IMR-90 (cell line): ENCODE results near the gene DNASE1. TPM values are rescaled to one million over a fixed set of nuclear protein-coding genes. Genes with fewer than 3 reads are reported as not detected.
A peak's percentile ranks its signal among the peaks of the same experiment; 100 is the strongest.

Source experiments
- ATAC-seq: fragments of 200-7000 bp; cut with Tn5 transposase; 2 replicates; pipeline ENCODE4 v1.9.1; 2020; ENCODE audit warnings: low read depth, mild to moderate bottlenecking, moderate library complexity
- BruUV-seq: library from RNA; stranded (reverse); fragments of 400-500 nt; replicated peaks from 2 replicates; lab custom pipeline; 2021; lab: Mats Ljungman, UMichigan
- CTCF ChIA-PET: fragments of 300-600 bp; formaldehyde crosslinking; extraction: SDS; loops from one replicate; lab custom pipeline; 2021; ENCODE audit warnings: antibody characterized with exemption; lab: Yijun Ruan, JAX
- POLR2A ChIA-PET: fragments of 300-600 bp; sonication (Branson Sonifier 250); formaldehyde crosslinking; loops from one replicate; lab custom pipeline; 2022; ENCODE audit warnings: antibody characterized with exemption; ENCODE audit not compliant: unreplicated experiment; lab: Charles Lee
- DNase-seq: peaks from one replicate; pipeline ENCODE4 v3.0.0; 2013
- H2AFZ ChIP-seq: replicated peaks from 2 replicates; pipeline ENCODE3; 2013; ENCODE audit warnings: low read length, mild to moderate bottlenecking; ENCODE audit not compliant: poor library complexity
- H2AK5ac ChIP-seq: 2 replicates; pipeline ENCODE4 v1.6.1; 2013; ENCODE audit warnings: low read depth, low read length, inconsistent platforms
- H2AK9ac ChIP-seq: replicated peaks from 2 replicates; pipeline ENCODE3; 2013; ENCODE audit warnings: mild to moderate bottlenecking, low read depth, low read length, moderate library complexity; ENCODE audit not compliant: poor library complexity
- H2BK120ac ChIP-seq: 2 replicates; pipeline ENCODE4 v1.6.1; 2013; ENCODE audit warnings: low read depth, low read length, inconsistent platforms
- H2BK15ac ChIP-seq: 3 replicates; pipeline ENCODE4 v1.6.1; 2013; ENCODE audit warnings: low read depth, low read length, inconsistent platforms
- H2BK20ac ChIP-seq: 2 replicates; pipeline ENCODE4 v1.6.1; 2013; ENCODE audit warnings: low read depth, mild to moderate bottlenecking, inconsistent platforms, low read length, moderate library complexity
- H2BK5ac ChIP-seq: 2 replicates; pipeline ENCODE4 v1.6.1; 2013; ENCODE audit warnings: mild to moderate bottlenecking, low read depth, low read length, inconsistent platforms; ENCODE audit not compliant: poor library complexity, severe bottlenecking
- H3K14ac ChIP-seq: replicated peaks from 2 replicates; pipeline ENCODE4 v1.6.1; 2013; ENCODE audit warnings: low read depth, low read length, inconsistent platforms
- H3K18ac ChIP-seq: 2 replicates; pipeline ENCODE4 v1.6.1; 2013; ENCODE audit warnings: low read depth, low read length, control low read depth
- H3K23ac ChIP-seq: 2 replicates; pipeline ENCODE4 v1.6.1; 2013; ENCODE audit warnings: low read depth, low read length, inconsistent platforms
- H3K27ac ChIP-seq: 2 replicates; pipeline ENCODE4 v1.5.1; 2013; ENCODE audit warnings: mild to moderate bottlenecking, control low read depth, low read length; ENCODE audit not compliant: insufficient read depth
- H3K27me3 ChIP-seq: 2 replicates; pipeline ENCODE4 v1.6.1; 2013; ENCODE audit warnings: low read length; ENCODE audit not compliant: control insufficient read depth, insufficient read depth
- H3K36me3 ChIP-seq: 2 replicates; pipeline ENCODE4 v1.6.1; 2013; ENCODE audit warnings: low read length, mixed read lengths; ENCODE audit not compliant: control insufficient read depth, insufficient read depth
- H3K4ac ChIP-seq: 2 replicates; pipeline ENCODE4 v1.6.1; 2013; ENCODE audit warnings: low read depth, low read length, inconsistent platforms
- H3K4me1 ChIP-seq: 2 replicates; pipeline ENCODE4 v1.6.1; 2013; ENCODE audit warnings: low read length, mixed read lengths; ENCODE audit not compliant: control insufficient read depth, insufficient read depth
- H3K4me2 ChIP-seq: 2 replicates; pipeline ENCODE4 v1.6.1; 2013; ENCODE audit warnings: low read depth, mild to moderate bottlenecking, control low read depth, low read length, moderate library complexity
- H3K4me3 ChIP-seq: 2 replicates; pipeline ENCODE4 v1.5.1; 2013; ENCODE audit warnings: low read depth, mild to moderate bottlenecking, control low read depth, low read length, moderate library complexity; ENCODE audit not compliant: insufficient read depth
- H3K56ac ChIP-seq: 2 replicates; pipeline ENCODE4 v1.6.1; 2013; ENCODE audit warnings: low read length, inconsistent platforms; ENCODE audit not compliant: insufficient read depth; ENCODE audit errors: extremely low read depth
- H3K79me1 ChIP-seq, 2 experiments: 2 replicates each; pipeline ENCODE4 v1.6.1; 2013; ENCODE audit warnings: low read length in 2 of 2, inconsistent platforms in 1 of 2, low read depth in 1 of 2
- H3K9ac ChIP-seq: 2 replicates; pipeline ENCODE4 v1.6.1; 2013; ENCODE audit warnings: low read depth, low read length, control low read depth
- H3K9me1 ChIP-seq: 2 replicates; pipeline ENCODE4 v1.6.1; 2013; ENCODE audit warnings: low read length, inconsistent platforms; ENCODE audit not compliant: insufficient read depth
- H3K9me3 ChIP-seq: 2 replicates; pipeline ENCODE4 v1.6.1; 2013; ENCODE audit warnings: low read length; ENCODE audit not compliant: control insufficient read depth, insufficient read depth
- H4K20me1 ChIP-seq: 2 replicates; pipeline ENCODE4 v1.6.1; 2013; ENCODE audit warnings: low read length, inconsistent platforms; ENCODE audit not compliant: insufficient read depth
- H4K5ac ChIP-seq: 2 replicates; pipeline ENCODE4 v1.6.1; 2013; ENCODE audit warnings: mild to moderate bottlenecking, low read depth, low read length, control low read depth
- H4K8ac ChIP-seq, 2 experiments: 2 replicates each; pipeline ENCODE4 v1.6.1; 2013; ENCODE audit warnings: low read depth in 2 of 2, low read length in 2 of 2, control low read depth in 1 of 2, inconsistent platforms in 1 of 2
- H4K91ac ChIP-seq: 2 replicates; pipeline ENCODE4 v1.6.1; 2013; ENCODE audit warnings: low read depth, low read length, inconsistent platforms; ENCODE audit not compliant: insufficient read depth
- CHD1 ChIP-seq: IDR thresholded peaks from 2 replicates; pipeline ENCODE4 v1.6.1; 2012; ENCODE audit warnings: low read depth, low read length, improper control_type of control experiment
- FOS ChIP-seq: fragments of 150-350 bp; IDR thresholded peaks from 2 replicates; pipeline ENCODE4 v1.6.1; 2016; ENCODE audit warnings: low read depth, low read length
- MAZ ChIP-seq: IDR thresholded peaks from 2 replicates; pipeline ENCODE4 v1.6.1; 2012; ENCODE audit warnings: low read depth, mild to moderate bottlenecking, low read length, improper control_type of control experiment, moderate library complexity, borderline replicate concordance
- NFE2L2 ChIP-seq: fragments of 150-350 bp; IDR thresholded peaks from 2 replicates; pipeline ENCODE4 v1.6.1; 2016; ENCODE audit warnings: low read depth, mild to moderate bottlenecking, low read length
- POLR2A ChIP-seq: IDR thresholded peaks from 2 replicates; pipeline ENCODE4 v1.6.1; 2012; ENCODE audit warnings: mild to moderate bottlenecking, low read depth, low read length
- RAD21 ChIP-seq: IDR thresholded peaks from 2 replicates; pipeline ENCODE4 v1.6.1; 2012; ENCODE audit warnings: low read length, improper control_type of control experiment
- RFX5 ChIP-seq: IDR thresholded peaks from 2 replicates; pipeline ENCODE4 v1.8.0; 2012; ENCODE audit warnings: low read depth, mild to moderate bottlenecking, low read length, moderate library complexity
- WGBS, 2 experiments: methylation state at CpG; one replicate each; pipeline versions ENCODE4 v1.1.5 to v1.1.7; 2013; ENCODE audit warnings: missing lambda C conversion rate in 2 of 2; ENCODE audit not compliant: insufficient read length in 1 of 2; ENCODE audit errors: extremely low coverage in 2 of 2; 5-methylcytosine and 5-hydroxymethylcytosine counted together
- dilution Hi-C: fragments of 300-500 bp; cut with HindIII; formaldehyde crosslinking; loops from one replicate; pipeline ENCODE4 v1.14.3; 2018; ENCODE audit warnings: low sequenced_read_pairs; ENCODE audit not compliant: unreplicated experiment
- in situ Hi-C: fragments of 300-500 bp; cut with MboI; formaldehyde crosslinking; loops from 3 replicates; pipeline ENCODE4 v1.14.3; 2019; ENCODE audit warnings: low sequenced_read_pairs, inconsistent platforms, mixed read lengths
- intact Hi-C: fragments of 100-400 bp; cut with micrococcal nuclease; formaldehyde crosslinking; loops from 2 replicates; pipeline ENCODE4 v1.10.0; 2022
- polyA plus RNA-seq, 3 experiments: library from polyadenylated mRNA; depleted of rRNA; stranded (reverse); fragments of >200 nt; gene quantifications; 2 replicates each; pipeline ENCODE4 v1.2.3, GENCODE V29; 2012; ENCODE audit warnings: low replicate concordance in 1 of 3
- total RNA-seq: library from RNA; depleted of rRNA; stranded (reverse); fragments of >200 nt; gene quantifications from 2 replicates; pipeline ENCODE4 v1.2.3, GENCODE V29; 2012
- TF ChIP-seq, protein P1 (sequence below): conservative IDR thresholded peaks from 2 replicates; pipeline ENCODE4 v1.5.1; 2012; ENCODE audit warnings: mild to moderate bottlenecking, low read depth, low read length, improper control_type of control experiment

The DNASE1 gene
- total and polyA plus RNA-seq, 2 of the 4 experiments (the other 2 are of a cell fraction): 5.4 to 15.9 TPM

- in situ Hi-C loops (no loop called here), intact Hi-C loops (no loop called here), dilution Hi-C loops (no loop called here)
- H4K20me1 ChIP-seq: peaks cover 5% of the 10 kb centered on the region
- H3K56ac ChIP-seq: no peak overlapping the region
- DNase-seq (peak; percentile 5), ATAC-seq (no peak)
- no peak overlapping the region for H3K4me2 ChIP-seq
- H3K18ac ChIP-seq: no peak overlapping the region
- peaks cover 72% of the 10 kb centered on the region for H3K36me3 ChIP-seq
- no peak overlapping the region for H4K91ac ChIP-seq
- H3K27me3 ChIP-seq: no peaks in the 10 kb centered on the region
- H3K9ac ChIP-seq: no peak overlapping the region
- no peak overlapping the region for H2BK15ac ChIP-seq
- H3K23ac ChIP-seq: no peak overlapping the region
- H2AK5ac ChIP-seq: no peak overlapping the region
- WGBS, 2 experiments: no CpG with 5 or more reads among the region's 3 CpGs
- TF ChIP-seq RFX5: no peak
- no peak for TF ChIP-seq MAZ
- no peak for TF ChIP-seq POLR2A
- TF ChIP-seq FOS: no peak
- TF ChIP-seq, protein P1, sequence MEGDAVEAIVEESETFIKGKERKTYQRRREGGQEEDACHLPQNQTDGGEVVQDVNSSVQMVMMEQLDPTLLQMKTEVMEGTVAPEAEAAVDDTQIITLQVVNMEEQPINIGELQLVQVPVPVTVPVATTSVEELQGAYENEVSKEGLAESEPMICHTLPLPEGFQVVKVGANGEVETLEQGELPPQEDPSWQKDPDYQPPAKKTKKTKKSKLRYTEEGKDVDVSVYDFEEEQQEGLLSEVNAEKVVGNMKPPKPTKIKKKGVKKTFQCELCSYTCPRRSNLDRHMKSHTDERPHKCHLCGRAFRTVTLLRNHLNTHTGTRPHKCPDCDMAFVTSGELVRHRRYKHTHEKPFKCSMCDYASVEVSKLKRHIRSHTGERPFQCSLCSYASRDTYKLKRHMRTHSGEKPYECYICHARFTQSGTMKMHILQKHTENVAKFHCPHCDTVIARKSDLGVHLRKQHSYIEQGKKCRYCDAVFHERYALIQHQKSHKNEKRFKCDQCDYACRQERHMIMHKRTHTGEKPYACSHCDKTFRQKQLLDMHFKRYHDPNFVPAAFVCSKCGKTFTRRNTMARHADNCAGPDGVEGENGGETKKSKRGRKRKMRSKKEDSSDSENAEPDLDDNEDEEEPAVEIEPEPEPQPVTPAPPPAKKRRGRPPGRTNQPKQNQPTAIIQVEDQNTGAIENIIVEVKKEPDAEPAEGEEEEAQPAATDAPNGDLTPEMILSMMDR: no peak
- TF ChIP-seq RAD21: no peak
- no peak for TF ChIP-seq CHD1
- no peak for TF ChIP-seq NFE2L2
- H4K5ac ChIP-seq: no peak overlapping the region
- no peak overlapping the region for H3K4ac ChIP-seq
- no peak overlapping the region for H3K14ac ChIP-seq
- no peak overlapping the region for H2BK120ac ChIP-seq
- no peak overlapping the region for H2AFZ ChIP-seq
- peaks cover 8% of the 10 kb centered on the region; the same call in 1 of the 2 replicates for H3K9me1 ChIP-seq
- H3K27ac ChIP-seq: no peak overlapping the region
- H3K4me3 ChIP-seq: no peak overlapping the region
- no TSS peak for BruUV-seq
- no peak overlapping the region for H2AK9ac ChIP-seq
- CTCF ChIA-PET: no interaction called here
- POLR2A ChIA-PET: no interaction called here
- no peak overlapping the region for H4K8ac ChIP-seq
- H3K4me1 ChIP-seq: no peaks in the 10 kb centered on the region
- no peak overlapping the region for H2BK20ac ChIP-seq
- no peaks in the 10 kb centered on the region for H3K9me3 ChIP-seq
- H2BK5ac ChIP-seq: no peak overlapping the region
- H3K79me1 ChIP-seq: peaks cover 0 to 4% of the 10 kb centered on the region in 2 experiments; a peak in 1 of 4 replicates
Observed at GRCh38 chr16:3659251-3659650, 4.8 kb downstream of the DNASE1 start.
